GM19328 (cell line): Measurements from ENCODE around the gene TNNT2.

ENCODE experiments used
- ATAC-seq: cut with Tn5 transposase; IDR thresholded peaks from one replicate; pipeline ENCODE4 v1.9.1; 2021; ENCODE audit warnings: mild to moderate bottlenecking, moderate library complexity; ENCODE audit not compliant: unreplicated experiment

The TNNT2 gene

GRCh38 chr1:201377611-201378092 lies at the start of gene TNNT2:
TNNT2 (minus strand) TSS chr1:201377680; CDS start chr1:201373254, 4,426 bp downstream.
- ATAC-seq = no peak

GRCh38 chr1:201426479-201427310 lies 49.2 kb upstream of the TNNT2 start:
- no peak for ATAC-seq

DNA sequence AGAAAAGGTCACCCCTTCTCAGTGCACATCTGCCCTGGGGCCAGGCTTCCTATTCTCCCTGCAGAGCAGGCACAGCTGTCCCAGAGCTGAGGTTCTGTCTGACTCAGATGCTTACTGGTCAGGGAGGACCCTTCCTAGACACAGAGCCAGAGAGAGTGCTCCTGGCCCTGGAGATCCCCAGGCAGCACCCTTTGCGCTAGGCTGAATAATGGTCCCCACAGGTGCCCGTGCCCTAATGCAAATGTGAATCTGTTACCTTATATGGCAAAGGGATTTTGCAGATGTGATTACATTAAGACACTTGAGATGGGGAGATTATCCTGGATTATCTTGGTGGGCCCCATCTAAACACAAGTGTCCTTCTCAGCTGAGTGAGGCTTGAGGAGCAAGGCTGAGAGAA lies 46.7 kb upstream of the TNNT2 start:
- no peak for ATAC-seq

DNA sequence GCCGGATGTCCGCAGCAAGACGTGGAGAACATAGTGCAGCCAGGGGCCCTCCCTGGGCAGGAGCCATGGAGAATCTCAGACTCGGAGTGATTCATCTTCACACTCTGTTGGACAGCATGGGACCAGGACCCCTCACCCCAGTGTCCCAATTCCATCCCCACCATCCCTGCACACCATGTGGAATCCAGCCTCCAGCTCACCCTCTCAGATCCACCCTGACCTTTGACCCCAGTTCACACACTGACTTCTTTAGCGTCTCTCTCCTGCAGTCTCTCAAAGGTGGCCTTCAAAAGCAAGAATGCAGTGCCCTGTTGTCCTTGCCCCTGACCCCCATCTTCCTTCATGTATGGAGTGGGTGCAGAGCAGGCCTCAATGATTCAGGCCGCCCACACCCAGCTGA lies 46.2 kb upstream of the TNNT2 start:
- ATAC-seq = no peak

GRCh38 chr1:201422436-201423030 lies 45.1 kb upstream of the TNNT2 start:
- ATAC-seq = no peak

GRCh38 chr1:201422026-201422425 lies 44.5 kb upstream of the TNNT2 start:
- no peak for ATAC-seq

DNA sequence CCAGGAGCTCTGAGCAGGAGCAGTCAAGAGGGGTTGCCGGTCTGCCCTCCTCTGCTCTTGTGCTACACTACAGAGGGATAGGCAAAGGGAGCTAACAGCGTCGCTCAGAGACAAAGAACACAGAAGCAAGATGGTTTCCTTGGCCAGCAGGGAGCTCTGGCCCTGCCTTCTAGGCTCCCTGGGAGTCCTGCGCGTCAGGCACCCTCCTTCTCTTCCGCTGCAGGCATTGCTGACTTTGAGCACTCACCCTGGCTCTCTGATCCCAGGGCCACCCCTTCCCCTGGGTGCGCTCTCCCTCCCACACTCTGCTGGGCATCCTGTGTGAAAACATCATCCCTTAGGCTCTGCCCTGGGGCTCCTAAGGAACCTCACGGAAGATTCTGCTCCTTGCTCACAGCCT lies 43.6 kb upstream of the TNNT2 start:
- no peak for ATAC-seq

GRCh38 chr1:201420608-201421002 lies 43.1 kb upstream of the TNNT2 start:
- ATAC-seq = no peak

DNA sequence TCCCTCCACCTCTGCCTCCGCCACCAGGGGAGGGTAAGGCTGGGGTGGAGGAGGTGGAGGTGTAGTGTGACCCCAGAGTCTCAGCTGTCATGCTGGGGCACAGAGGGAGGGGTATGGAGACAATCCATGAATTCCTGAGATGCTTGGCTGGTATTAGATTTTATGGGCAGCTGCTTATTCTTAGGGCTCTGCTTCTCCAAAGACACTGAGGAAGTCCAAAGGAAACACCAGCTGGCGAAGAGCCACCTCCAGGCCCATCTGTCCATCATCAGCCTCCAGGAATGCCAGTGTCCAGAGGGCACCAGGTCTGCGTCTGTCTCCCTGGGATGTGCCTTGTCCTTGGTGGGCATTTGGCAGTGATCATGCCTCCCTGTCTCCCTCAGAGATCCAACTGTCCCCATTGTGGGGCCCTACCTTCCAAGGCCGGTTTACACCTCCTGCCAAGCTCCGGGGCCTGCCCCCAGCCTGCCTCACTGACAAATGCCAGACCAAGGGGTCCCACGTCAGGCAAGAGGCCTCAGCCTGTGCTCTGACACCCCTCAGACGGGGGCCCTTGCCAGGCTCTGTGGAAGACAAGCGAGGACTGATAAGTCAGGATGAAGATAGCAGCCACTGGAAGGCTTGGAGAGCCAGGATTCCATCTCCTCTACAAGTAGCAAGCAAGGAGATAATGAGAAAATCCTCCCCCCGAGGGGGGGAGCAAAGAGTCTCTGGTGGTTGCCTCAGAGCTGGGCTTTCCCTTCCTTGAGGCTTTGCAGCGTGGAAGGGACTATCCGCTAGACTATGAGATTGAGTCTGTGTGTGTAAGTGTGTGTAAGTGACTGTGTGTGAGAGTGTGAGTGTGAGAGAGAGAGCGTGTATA lies 42.5 kb upstream of the TNNT2 start:
- ATAC-seq = no peak

GRCh38 chr1:201419256-201419655 lies 41.8 kb upstream of the TNNT2 start:
- no peak for ATAC-seq

- ATAC-seq = no peak
Measured at GRCh38 chr1:201418461-201418860, 41.0 kb upstream of the TNNT2 start.

- ATAC-seq = no peak
Measured at GRCh38 chr1:201414051-201414738, 36.7 kb upstream of the TNNT2 start.

DNA sequence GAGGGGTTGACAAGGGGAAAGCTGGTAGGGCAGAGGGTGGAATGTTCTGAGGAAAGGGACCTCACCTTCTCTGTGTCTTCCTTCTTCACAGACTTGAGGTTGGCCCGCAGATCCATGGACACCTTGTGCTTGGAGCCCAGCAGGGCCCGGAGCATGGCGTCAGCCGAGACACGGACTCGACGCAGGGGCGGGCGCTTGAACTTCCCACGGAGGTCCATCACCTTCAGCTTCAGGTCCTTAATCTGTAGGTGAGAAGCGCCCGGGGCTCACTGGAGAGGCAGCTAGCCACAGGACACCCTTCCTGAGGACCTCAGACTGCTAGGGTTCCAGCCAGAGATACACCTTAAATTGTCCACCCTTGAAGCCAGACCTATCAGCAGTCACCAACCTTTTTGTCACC lies 33.8 kb upstream of the TNNT2 start:
- no peak for ATAC-seq

DNA sequence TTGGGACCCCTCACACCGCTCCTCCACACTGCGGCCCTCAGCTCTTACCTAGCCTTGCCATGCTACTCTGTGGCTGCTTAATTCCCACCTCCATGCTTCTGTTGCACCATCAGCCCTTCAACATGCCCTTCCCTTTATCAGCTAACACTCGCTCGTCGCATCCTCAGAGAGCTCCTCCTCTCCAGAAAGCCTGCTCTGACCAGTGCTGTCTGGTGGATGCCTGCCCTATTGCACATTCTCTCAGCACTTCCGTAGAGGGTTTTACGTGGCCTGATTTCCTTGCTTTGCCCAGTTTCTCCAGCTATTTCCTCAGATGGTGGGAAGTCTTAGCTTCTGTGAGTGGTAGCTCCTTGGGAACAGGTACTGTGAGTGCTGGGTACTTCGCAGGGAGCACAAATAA lies 32.0 kb upstream of the TNNT2 start:
- no peak for ATAC-seq

DNA sequence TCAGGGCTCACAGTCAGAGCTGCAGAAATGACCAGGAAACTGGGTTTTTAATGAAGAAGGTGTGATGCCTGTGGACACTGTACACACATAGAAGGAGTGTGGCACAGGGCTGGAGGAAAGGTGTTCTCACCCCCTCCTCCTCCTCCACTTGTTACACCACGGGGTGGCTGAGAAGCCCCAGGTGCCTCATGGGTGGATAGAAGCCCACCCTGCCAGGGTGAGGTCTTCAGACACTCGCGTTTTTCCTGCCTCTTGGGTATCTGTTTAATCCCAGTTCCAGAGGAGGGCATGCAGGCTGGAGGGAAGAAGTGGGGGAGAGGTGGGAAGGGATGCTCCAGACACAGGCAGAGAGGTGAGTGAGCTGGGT lies 31.3 kb upstream of the TNNT2 start:
- no peak for ATAC-seq

- no peak for ATAC-seq
Measured at GRCh38 chr1:201408176-201408833, 30.8 kb upstream of the TNNT2 start.

- no peak for ATAC-seq
Measured at GRCh38 chr1:201406831-201407406, 29.4 kb upstream of the TNNT2 start.

DNA sequence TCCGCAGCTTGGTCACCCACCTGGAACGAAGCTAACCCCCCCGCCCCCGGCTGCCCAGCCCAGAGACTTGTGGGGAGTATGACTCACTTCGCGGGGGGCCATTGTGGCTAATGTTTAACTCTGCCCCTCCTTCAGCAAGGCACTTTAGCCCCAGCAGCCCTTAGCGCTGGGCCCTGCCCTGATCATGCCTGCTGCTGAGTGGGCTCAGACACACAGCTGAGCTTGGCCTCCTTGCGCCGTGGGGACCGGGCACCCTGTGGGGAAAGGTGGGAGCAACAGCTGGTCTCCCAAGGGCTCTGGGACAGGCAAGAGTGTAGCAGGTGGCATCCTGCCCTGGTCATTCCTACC lies 28.0 kb upstream of the TNNT2 start:
- ATAC-seq = no peak

DNA sequence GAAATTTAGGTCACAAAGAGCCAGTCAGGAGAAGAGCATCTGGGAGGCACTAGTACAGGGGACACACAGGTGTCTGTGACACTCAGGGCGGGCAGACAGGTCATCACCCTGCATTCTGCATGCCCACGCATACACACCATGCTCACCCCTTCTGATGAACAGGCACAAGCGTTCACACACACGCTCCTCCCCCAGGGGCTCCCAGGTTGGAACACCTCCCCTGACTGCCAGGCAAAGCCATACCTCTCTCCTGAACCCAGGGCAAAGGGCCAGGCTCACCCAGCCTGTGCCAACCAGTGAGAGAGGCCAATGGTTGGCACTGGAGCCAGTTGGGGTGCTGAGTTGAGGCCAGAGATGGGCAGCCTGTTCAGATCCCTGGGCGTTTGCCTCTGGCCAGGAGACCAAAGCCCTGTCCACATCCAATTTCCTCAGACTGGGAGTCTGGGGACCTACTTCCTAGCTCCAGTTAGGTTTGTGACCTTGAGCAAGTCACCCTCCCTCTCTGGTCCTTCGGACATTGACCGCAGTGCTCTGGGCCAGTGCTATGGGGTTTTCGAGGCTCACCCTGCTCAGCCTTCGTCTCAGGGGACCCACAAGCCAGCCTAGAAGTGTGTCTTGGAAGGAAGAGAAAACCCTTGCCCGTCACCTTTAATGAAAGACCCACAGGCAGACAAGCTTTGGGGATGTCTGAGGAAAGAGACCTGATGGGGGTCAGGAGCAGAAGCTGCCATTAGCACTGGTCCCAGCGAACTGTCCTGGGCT lies 27.4 kb upstream of the TNNT2 start:
- ATAC-seq = no peak
